GM18861 (cell line): ENCODE results near the gene NOXA1.
"Not testable (repeated sequence)": the region's sequence is repeated elsewhere in the genome, so short reads cannot be mapped to it uniquely, and the experiment has no call there.

Experiments used
- ATAC-seq: cut with Tn5 transposase; IDR thresholded peaks from one replicate; pipeline ENCODE4 v1.9.1; 2021; ENCODE audit not compliant: unreplicated experiment

NOXA1 gene

GRCh38 chr9:137422604-137423513, at the start of gene NOXA1, which contains the start of gene EXD3:
NOXA1 (plus strand) TSS chr9:137423393; CDS start chr9:137423530, 137 bp downstream.
EXD3 (minus strand) TSS chr9:137423162; CDS start chr9:137395357, 27,805 bp downstream.
- peak; percentile 73 for ATAC-seq

- no peak for ATAC-seq
Measured at GRCh38 chr9:137373611-137373980, 49.6 kb upstream of the NOXA1 start.

GRCh38 chr9:137374131-137374845, 48.9 kb upstream of the NOXA1 start:
- ATAC-seq: no peak

GRCh38 chr9:137375321-137376058, 47.7 kb upstream of the NOXA1 start:
- no peak for ATAC-seq

- ATAC-seq: no peak
Measured at GRCh38 chr9:137376386-137376785, 46.8 kb upstream of the NOXA1 start.

- ATAC-seq: not testable (repeated sequence)
Measured at GRCh38 chr9:137378688-137379410, 44.3 kb upstream of the NOXA1 start.

GRCh38 chr9:137379761-137380161, 43.4 kb upstream of the NOXA1 start:
- no peak for ATAC-seq

GRCh38 chr9:137380171-137380570, 43.0 kb upstream of the NOXA1 start:
- no peak for ATAC-seq

- ATAC-seq: no peak
Measured at GRCh38 chr9:137380606-137381005, 42.6 kb upstream of the NOXA1 start.

- no peak for ATAC-seq
Measured at GRCh38 chr9:137381501-137382443, 41.4 kb upstream of the NOXA1 start.

GRCh38 chr9:137382444-137383080, 40.6 kb upstream of the NOXA1 start:
- ATAC-seq: no peak

- no peak for ATAC-seq
Measured at GRCh38 chr9:137383081-137383783, 40.0 kb upstream of the NOXA1 start.

GRCh38 chr9:137383784-137384756, 39.1 kb upstream of the NOXA1 start:
- no peak for ATAC-seq

- no peak for ATAC-seq
Measured at GRCh38 chr9:137385061-137385655, 38.0 kb upstream of the NOXA1 start.

- ATAC-seq: not testable (repeated sequence)
Measured at GRCh38 chr9:137386507-137387113, 36.6 kb upstream of the NOXA1 start.

GRCh38 chr9:137387114-137387890, 35.9 kb upstream of the NOXA1 start:
- no peak for ATAC-seq
